ENCODE measurements around the gene LMTK3. TPM values are rescaled to one million over a fixed set of nuclear protein-coding genes. Genes with fewer than 3 reads are reported as not detected.

LMTK3 gene
- total RNA-seq, 2 donors from 2014 or later = 1.7 to 3.1 TPM

- no peak overlapping the region for H3K4me3 ChIP-seq
- no peak overlapping the region for H3K9ac ChIP-seq (ENCODE audit: low read depth in 2 of 2, low read length in 2 of 2)
- H3K36me3 ChIP-seq = peaks cover 21% of the 10 kb centered on the region
- H3K9me3 ChIP-seq = no peaks in the 10 kb centered on the region
- TF ChIP-seq CTCF (IDR thresholded peaks at IDR 0.05) = no peak
- DNase-seq = peak; percentile 66
- intact Hi-C loops (cut with DNase I) = no loop called here
- H3K27ac ChIP-seq = peak overlapping the region; percentile 38
- H3K4me1 ChIP-seq = no peaks in the 10 kb centered on the region
- no peaks in the 10 kb centered on the region for H3K27me3 ChIP-seq
Measured at GRCh38 chr19:48452289-48453190, 59.1 kb downstream of the LMTK3 start.

GRCh38 chr19:48451624-48452023 is 60.0 kb downstream of the LMTK3 start:
- Histone ChIP-seq H3K27me3 (no peaks in the 10 kb centered on the region), H3K4me3 (no peak overlapping the region), H3K36me3 (peaks cover 25% of the 10 kb centered on the region), H3K27ac (peak overlapping the region; percentile 38), H3K9ac (ENCODE audit: low read depth in 2 of 2, low read length in 2 of 2) (no peak overlapping the region), H3K4me1 (peaks cover under 1% of the 10 kb centered on the region), H3K9me3 (no peaks in the 10 kb centered on the region)
- no peak for TF ChIP-seq CTCF (IDR thresholded peaks at IDR 0.05)
- intact Hi-C loops (cut with DNase I) = no loop called here
- no peak for DNase-seq

- Histone ChIP-seq H3K9me3 (no peaks in the 10 kb centered on the region), H3K9ac (ENCODE audit: low read depth in 2 of 2, low read length in 2 of 2) (no peak overlapping the region), H3K27ac (no peak overlapping the region), H3K36me3 (peaks cover 25% of the 10 kb centered on the region), H3K4me1 (peaks cover 4% of the 10 kb centered on the region), H3K4me3 (no peak overlapping the region), H3K27me3 (no peaks in the 10 kb centered on the region)
- no peak for TF ChIP-seq CTCF (IDR thresholded peaks at IDR 0.05)
- DNase-seq = no peak
- intact Hi-C loops (cut with DNase I) = no loop called here
Measured at GRCh38 chr19:48450863-48451262, 60.8 kb downstream of the LMTK3 start.

- no peak for TF ChIP-seq CTCF (IDR thresholded peaks at IDR 0.05)
- no peak overlapping the region for H3K27ac ChIP-seq
- DNase-seq = no peak
- H3K9ac ChIP-seq (ENCODE audit: low read depth in 2 of 2, low read length in 2 of 2) = no peak overlapping the region
- no peaks in the 10 kb centered on the region for H3K27me3 ChIP-seq
- intact Hi-C loops (cut with DNase I) = no loop called here
- no peaks in the 10 kb centered on the region for H3K9me3 ChIP-seq
- no peak overlapping the region for H3K4me3 ChIP-seq
- peaks cover 4% of the 10 kb centered on the region for H3K4me1 ChIP-seq
- peaks cover 25% of the 10 kb centered on the region for H3K36me3 ChIP-seq
Measured at GRCh38 chr19:48450441-48450840, 61.2 kb downstream of the LMTK3 start.

GRCh38 chr19:48448563-48448962 is 63.1 kb downstream of the LMTK3 start:
- Histone ChIP-seq H3K4me1 (peaks cover 4% of the 10 kb centered on the region), H3K27me3 (peaks cover 13% of the 10 kb centered on the region), H3K4me3 (no peak overlapping the region), H3K27ac (no peak overlapping the region), H3K9ac (ENCODE audit: low read depth in 2 of 2, low read length in 2 of 2) (no peak overlapping the region), H3K9me3 (no peaks in the 10 kb centered on the region), H3K36me3 (peaks cover 25% of the 10 kb centered on the region)
- DNase-seq = no peak
- intact Hi-C loops (cut with DNase I) = no loop called here
- no peak for TF ChIP-seq CTCF (IDR thresholded peaks at IDR 0.05)

All from colonic mucosa (tissue), 4 donors.